Activated naive CD8-positive, alpha-beta T cell treated with anti-CD3 and anti-CD28 coated beads for 36 hours (primary cell): Measurements from ENCODE around the gene ARHGEF17. TPM values are rescaled to one million over a fixed set of nuclear protein-coding genes. Genes with fewer than 3 reads are reported as not detected.
A peak's percentile ranks its signal among the peaks of the same experiment; 100 is the strongest.

Experiments
- DNase-seq: peaks from one replicate; pipeline ENCODE4 v3.0.0; 2021
- H3K27ac Mint-ChIP-seq: one replicate; pipeline ENCODE4 v1.8.0; 2022; ENCODE audit warnings: mild to moderate bottlenecking, moderate library complexity, mixed read lengths
- H3K27me3 Mint-ChIP-seq: one replicate; pipeline ENCODE4 v1.8.0; 2022; ENCODE audit warnings: mild to moderate bottlenecking, mixed read lengths
- H3K36me3 Mint-ChIP-seq: one replicate; pipeline ENCODE4 v1.8.0; 2021; ENCODE audit warnings: mild to moderate bottlenecking, mixed read lengths
- H3K4me1 Mint-ChIP-seq: one replicate; pipeline ENCODE4 v1.8.0; 2021; ENCODE audit warnings: mixed read lengths
- H3K4me3 Mint-ChIP-seq: one replicate; pipeline ENCODE4 v1.8.0; 2022; ENCODE audit warnings: mild to moderate bottlenecking, moderate library complexity, mixed read lengths
- H3K9me3 Mint-ChIP-seq: one replicate; pipeline ENCODE4 v1.8.0; 2022; ENCODE audit warnings: mixed read lengths
- total RNA-seq, 2 experiments: library from RNA; stranded (reverse); gene quantifications; one replicate each; pipeline ENCODE4 v1.2.3, GENCODE V29; 2021

Gene ARHGEF17
- total RNA-seq, 2 experiments from 2014 or later, result 0.08 TPM; not detected in 1

DNA sequence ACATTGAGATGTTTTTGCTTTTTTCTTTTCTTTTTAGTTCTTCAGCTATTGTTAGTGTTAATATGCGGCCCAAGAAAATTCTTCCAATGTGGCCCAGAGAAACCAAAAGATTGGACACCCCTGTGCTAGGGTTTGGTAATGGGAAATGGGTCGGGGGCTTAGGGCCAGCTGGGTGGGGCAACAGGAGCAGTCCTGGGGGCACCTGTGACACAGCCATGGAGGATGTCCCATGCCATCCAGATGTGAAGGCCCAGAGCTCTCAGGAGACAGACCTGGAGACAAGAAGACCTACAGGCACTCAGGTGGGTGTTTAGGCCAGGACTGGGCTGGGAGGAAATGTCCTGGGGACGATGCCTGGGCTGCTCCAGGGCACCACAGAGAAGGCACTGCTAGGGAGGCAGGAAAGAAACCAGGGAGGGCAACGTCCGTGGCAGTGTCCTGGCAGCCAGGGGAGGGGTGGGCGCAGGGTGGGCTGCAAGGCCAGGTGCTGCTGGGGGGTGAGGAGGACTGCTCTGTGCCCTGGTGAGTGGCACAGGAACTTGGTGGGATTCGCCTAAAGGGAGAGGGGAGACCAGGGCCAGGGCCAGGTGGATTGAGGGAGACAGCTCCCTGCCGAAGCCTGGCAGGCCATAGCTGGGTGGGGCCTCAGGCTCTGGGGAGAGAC lies 89.5 kb downstream of the ARHGEF17 start:
- Mint-ChIP-seq H3K36me3 (no peaks in the 10 kb centered on the region), H3K4me1 (no peaks in the 10 kb centered on the region), H3K4me3 (no peak overlapping the region), H3K27ac (no peak overlapping the region), H3K9me3 (no peaks in the 10 kb centered on the region), H3K27me3 (no peaks in the 10 kb centered on the region)
- DNase-seq, result no peak

GRCh38 chr11:73398132-73398526 lies 90.1 kb downstream of the ARHGEF17 start:
- Mint-ChIP-seq H3K9me3 (no peaks in the 10 kb centered on the region), H3K36me3 (no peaks in the 10 kb centered on the region), H3K4me3 (no peak overlapping the region), H3K27ac (no peak overlapping the region), H3K27me3 (no peaks in the 10 kb centered on the region), H3K4me1 (peaks cover 1% of the 10 kb centered on the region)
- no peak for DNase-seq

DNA sequence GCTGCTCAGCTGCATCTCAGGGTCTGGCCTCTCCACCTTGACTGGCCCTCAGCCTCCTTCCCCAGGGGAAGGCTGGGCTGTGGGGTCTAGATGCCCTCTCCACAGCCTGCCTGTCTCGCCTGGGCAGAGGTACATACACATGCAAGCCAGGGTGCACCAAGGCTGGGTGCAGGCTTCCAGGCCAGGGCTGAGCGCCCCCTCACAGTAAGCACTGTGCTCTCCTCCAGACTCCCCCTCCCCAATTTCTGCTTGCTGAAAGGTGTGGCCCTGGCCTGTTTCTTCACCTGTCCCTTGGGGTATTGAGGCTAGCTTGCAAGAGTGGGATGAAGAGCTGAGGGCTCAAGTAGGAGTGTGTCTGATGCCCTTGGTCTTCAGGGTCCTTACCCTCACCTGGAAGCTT lies 90.6 kb downstream of the ARHGEF17 start:
- no peak for DNase-seq
- no peak overlapping the region for H3K4me3 Mint-ChIP-seq
- H3K27ac Mint-ChIP-seq, result no peak overlapping the region
- H3K36me3 Mint-ChIP-seq, result no peaks in the 10 kb centered on the region
- H3K4me1 Mint-ChIP-seq, result peaks cover 1% of the 10 kb centered on the region
- H3K27me3 Mint-ChIP-seq, result no peaks in the 10 kb centered on the region
- no peaks in the 10 kb centered on the region for H3K9me3 Mint-ChIP-seq

- Mint-ChIP-seq H3K4me3 (no peak overlapping the region), H3K36me3 (no peaks in the 10 kb centered on the region), H3K9me3 (no peaks in the 10 kb centered on the region), H3K27ac (peak overlapping the region; percentile 12), H3K4me1 (peaks cover 1% of the 10 kb centered on the region), H3K27me3 (no peaks in the 10 kb centered on the region)
- no peak for DNase-seq
These were observed 91.1 kb downstream of the ARHGEF17 start for GRCh38 chr11:73399159-73399590.

DNA sequence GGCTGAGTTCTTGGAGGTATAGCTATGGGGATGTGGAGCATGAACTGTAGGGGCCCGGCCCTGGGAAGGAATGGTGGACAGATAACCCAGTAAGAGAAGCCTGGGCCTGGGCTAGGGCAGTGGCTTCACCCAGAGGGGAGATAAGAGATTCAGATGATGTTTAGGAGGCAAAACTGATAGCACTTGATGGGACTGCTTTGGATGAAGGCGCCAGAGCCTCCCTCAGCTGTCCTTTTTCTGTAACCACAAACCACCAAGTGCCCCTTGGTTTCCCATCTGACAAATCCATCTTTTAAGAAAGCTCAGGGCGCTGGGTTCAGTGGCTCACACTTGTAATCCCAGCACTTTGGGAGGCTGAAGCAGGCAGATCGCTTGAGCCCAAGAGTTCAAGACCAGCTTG lies 91.6 kb downstream of the ARHGEF17 start:
- Mint-ChIP-seq H3K9me3 (no peaks in the 10 kb centered on the region), H3K36me3 (no peaks in the 10 kb centered on the region), H3K27me3 (no peaks in the 10 kb centered on the region), H3K4me3 (no peak overlapping the region), H3K4me1 (peaks cover 1% of the 10 kb centered on the region), H3K27ac (peak overlapping the region; percentile 12)
- DNase-seq, result no peak

DNA sequence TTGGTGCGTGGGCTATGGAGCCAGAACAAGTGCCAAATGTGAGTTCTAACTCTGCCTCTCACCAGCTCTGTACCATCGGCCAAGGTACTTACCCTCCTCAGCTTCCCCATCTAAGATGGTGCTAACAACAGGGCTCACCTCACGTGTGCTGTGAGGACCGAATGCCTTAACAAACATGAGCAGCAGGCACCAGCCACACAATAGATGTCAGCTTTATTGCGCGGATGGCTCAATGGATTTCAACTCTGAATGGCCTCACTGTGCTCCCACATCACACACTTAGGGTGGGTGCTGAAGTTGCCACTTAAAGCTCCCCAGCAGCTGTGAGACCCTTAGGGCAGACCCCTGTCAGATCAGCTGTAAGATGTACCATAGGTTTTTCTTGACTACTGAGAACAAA lies 92.2 kb downstream of the ARHGEF17 start:
- Mint-ChIP-seq H3K27me3 (no peaks in the 10 kb centered on the region), H3K4me1 (peaks cover 1% of the 10 kb centered on the region), H3K9me3 (no peaks in the 10 kb centered on the region), H3K27ac (no peak overlapping the region), H3K4me3 (no peak overlapping the region), H3K36me3 (no peaks in the 10 kb centered on the region)
- no peak for DNase-seq

GRCh38 chr11:73401217-73401923 lies 93.3 kb downstream of the ARHGEF17 start:
- Mint-ChIP-seq H3K27me3 (no peaks in the 10 kb centered on the region), H3K36me3 (no peaks in the 10 kb centered on the region), H3K9me3 (no peaks in the 10 kb centered on the region), H3K27ac (no peak overlapping the region), H3K4me3 (no peak overlapping the region), H3K4me1 (peaks cover 1% of the 10 kb centered on the region)
- DNase-seq, result no peak

GRCh38 chr11:73401924-73402833 lies 94.1 kb downstream of the ARHGEF17 start:
- no peak overlapping the region for H3K4me3 Mint-ChIP-seq
- H3K27ac Mint-ChIP-seq, result no peak overlapping the region
- H3K9me3 Mint-ChIP-seq, result no peaks in the 10 kb centered on the region
- peaks cover 1% of the 10 kb centered on the region for H3K4me1 Mint-ChIP-seq
- H3K36me3 Mint-ChIP-seq, result no peaks in the 10 kb centered on the region
- H3K27me3 Mint-ChIP-seq, result no peaks in the 10 kb centered on the region
- DNase-seq, result no peak

DNA sequence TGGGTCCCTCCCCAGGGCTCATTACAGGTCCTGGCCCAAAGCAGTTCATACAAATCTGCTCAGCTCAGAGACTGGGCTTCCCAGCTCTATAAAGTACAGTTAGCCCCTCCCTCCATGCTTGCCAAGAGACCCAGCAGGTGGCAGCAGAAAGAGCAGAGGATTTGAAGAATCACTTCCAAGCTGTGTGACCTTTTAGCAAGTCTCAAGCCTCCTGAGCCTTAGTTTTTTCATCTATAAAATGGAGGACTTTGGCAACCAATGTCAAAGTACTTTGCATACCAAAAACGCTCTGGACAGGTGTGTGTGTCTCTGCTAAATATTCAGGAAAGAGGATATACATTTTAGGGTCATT lies 94.7 kb downstream of the ARHGEF17 start:
- Mint-ChIP-seq H3K27me3 (no peaks in the 10 kb centered on the region), H3K27ac (no peak overlapping the region), H3K4me1 (peaks cover 1% of the 10 kb centered on the region), H3K9me3 (no peaks in the 10 kb centered on the region), H3K36me3 (no peaks in the 10 kb centered on the region), H3K4me3 (no peak overlapping the region)
- DNase-seq, result no peak

DNA sequence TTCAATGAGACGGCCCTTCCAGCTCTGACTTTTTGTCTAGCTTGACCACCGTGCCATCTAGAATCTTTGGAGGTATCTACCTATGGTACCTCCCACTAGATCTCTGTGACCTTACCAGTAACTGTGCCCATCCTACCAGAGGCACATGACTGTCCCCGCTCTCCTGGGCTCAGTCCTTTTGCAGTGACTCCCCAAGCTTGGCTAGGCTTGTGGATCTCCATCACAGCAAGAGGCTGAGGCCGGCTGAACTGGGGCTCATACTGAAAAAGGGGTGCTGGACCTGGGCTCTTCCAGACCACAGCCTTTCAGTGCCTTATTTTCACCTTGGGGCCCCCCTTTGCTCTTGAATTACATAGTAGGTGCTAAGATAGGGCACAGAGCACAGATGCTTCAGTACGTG lies 95.5 kb downstream of the ARHGEF17 start:
- H3K4me1 Mint-ChIP-seq, result peaks cover 1% of the 10 kb centered on the region
- no peak for DNase-seq
- H3K27me3 Mint-ChIP-seq, result no peaks in the 10 kb centered on the region
- H3K9me3 Mint-ChIP-seq, result no peaks in the 10 kb centered on the region
- no peaks in the 10 kb centered on the region for H3K36me3 Mint-ChIP-seq
- no peak overlapping the region for H3K4me3 Mint-ChIP-seq
- H3K27ac Mint-ChIP-seq, result no peak overlapping the region

DNA sequence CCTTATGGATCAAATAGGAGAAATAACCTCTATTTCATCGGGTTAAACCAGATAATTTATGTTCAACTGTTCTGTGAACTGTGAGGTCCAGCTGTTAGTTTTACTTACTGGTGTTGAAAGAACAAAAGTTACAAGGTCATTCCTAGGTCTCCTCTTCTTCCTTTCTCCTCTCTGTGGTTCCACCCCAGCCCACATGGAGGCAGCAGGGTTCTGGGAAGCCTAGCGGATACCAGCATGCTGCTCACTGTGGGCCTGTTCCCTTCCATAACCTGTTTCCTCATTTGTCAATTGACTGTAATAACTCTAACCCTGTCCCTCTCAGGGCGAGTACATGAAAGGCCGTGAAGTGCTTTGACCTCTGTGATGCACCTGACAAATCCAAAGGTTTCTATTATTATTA lies 96.0 kb downstream of the ARHGEF17 start:
- DNase-seq, result no peak
- no peak overlapping the region for H3K27ac Mint-ChIP-seq
- H3K27me3 Mint-ChIP-seq, result no peaks in the 10 kb centered on the region
- H3K4me3 Mint-ChIP-seq, result no peak overlapping the region
- peaks cover 1% of the 10 kb centered on the region for H3K4me1 Mint-ChIP-seq
- H3K9me3 Mint-ChIP-seq, result no peaks in the 10 kb centered on the region
- peaks cover 3% of the 10 kb centered on the region for H3K36me3 Mint-ChIP-seq

- Mint-ChIP-seq H3K4me1 (peaks cover 1% of the 10 kb centered on the region), H3K9me3 (no peaks in the 10 kb centered on the region), H3K27me3 (no peaks in the 10 kb centered on the region), H3K27ac (no peak overlapping the region), H3K36me3 (peaks cover 6% of the 10 kb centered on the region), H3K4me3 (no peak overlapping the region)
- DNase-seq, result no peak
These were observed 96.5 kb downstream of the ARHGEF17 start for GRCh38 chr11:73404506-73405145.

GRCh38 chr11:73405146-73405510 lies 97.1 kb downstream of the ARHGEF17 start:
- no peak overlapping the region for H3K27ac Mint-ChIP-seq
- DNase-seq, result no peak
- H3K4me3 Mint-ChIP-seq, result no peak overlapping the region
- H3K27me3 Mint-ChIP-seq, result no peaks in the 10 kb centered on the region
- no peaks in the 10 kb centered on the region for H3K9me3 Mint-ChIP-seq
- peaks cover 1% of the 10 kb centered on the region for H3K4me1 Mint-ChIP-seq
- H3K36me3 Mint-ChIP-seq, result peaks cover 6% of the 10 kb centered on the region

DNA sequence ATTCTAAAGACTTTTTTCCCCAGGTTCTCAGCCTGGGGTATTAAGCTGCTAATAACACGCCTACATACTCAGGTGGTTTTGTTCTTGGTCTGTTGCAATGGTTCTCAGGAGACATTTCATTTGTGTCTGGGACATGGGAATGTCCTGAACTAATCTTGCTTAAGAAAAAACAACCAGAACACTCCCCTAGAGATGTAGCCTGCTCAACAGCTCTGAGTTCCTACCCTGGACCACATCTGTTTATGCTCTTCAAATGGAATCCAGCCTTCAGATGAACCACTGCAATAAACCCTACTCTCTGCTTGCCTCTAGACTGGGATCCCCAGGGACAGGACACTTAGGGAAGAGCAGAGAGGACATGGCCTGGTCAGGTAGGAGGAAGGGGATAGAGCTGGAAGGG lies 98.1 kb downstream of the ARHGEF17 start:
- no peak overlapping the region for H3K27ac Mint-ChIP-seq
- no peak overlapping the region for H3K4me3 Mint-ChIP-seq
- peaks cover 6% of the 10 kb centered on the region for H3K36me3 Mint-ChIP-seq

GRCh38 chr11:73406619-73407018 lies 98.5 kb downstream of the ARHGEF17 start:
- Mint-ChIP-seq H3K36me3 (peaks cover 6% of the 10 kb centered on the region), H3K4me3 (no peak overlapping the region)
- no peak for DNase-seq

More for the DNA sequence above, 98.1 kb downstream of the ARHGEF17 start:
- Mint-ChIP-seq H3K9me3 (no peaks in the 10 kb centered on the region), H3K27me3 (no peaks in the 10 kb centered on the region), H3K4me1 (peaks cover 1% of the 10 kb centered on the region)
- no peak for DNase-seq

More at GRCh38 chr11:73406619-73407018, 98.5 kb downstream of the ARHGEF17 start:
- Mint-ChIP-seq H3K9me3 (no peaks in the 10 kb centered on the region), H3K27ac (no peak overlapping the region), H3K27me3 (no peaks in the 10 kb centered on the region), H3K4me1 (peaks cover 1% of the 10 kb centered on the region)
